Fibroblast of skin of right biceps (primary cell): ENCODE measurements around the gene NFU1.
"Not testable (repeated sequence)": the region's sequence is repeated elsewhere in the genome, so short reads cannot be mapped to it uniquely, and the experiment has no call there.

Source experiments
- DNase-seq: peaks from one replicate; pipeline ENCODE4 v3.0.0-alpha.2; 2013

NFU1 gene

GRCh38 chr2:69386360-69386759 lies 50.9 kb downstream of the NFU1 start:
- no peak for DNase-seq

GRCh38 chr2:69385443-69386151 lies 51.6 kb downstream of the NFU1 start:
- DNase-seq, result peak; percentile 65

DNA sequence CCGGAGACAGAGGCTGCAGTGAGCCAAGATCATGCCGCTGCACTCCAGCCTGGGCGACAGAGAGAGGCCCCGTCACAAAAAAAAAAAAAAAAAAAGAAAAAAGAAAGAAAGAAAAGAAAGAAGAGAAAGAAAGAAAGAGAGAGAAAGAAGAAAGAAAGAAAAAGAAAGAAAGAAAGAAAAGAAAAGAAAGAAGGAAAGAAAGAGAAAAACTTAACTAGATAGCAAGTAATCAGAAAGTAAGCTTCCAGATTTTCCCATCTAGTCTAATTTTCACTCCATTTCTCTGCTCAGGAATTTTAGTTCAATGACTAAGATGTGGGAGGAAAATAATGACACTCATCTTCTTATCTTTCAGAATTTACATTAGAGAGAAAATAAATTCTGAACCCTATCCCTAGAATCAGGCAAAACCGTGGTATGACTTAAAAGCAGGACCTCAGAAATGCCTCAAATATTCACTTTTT lies 52.6 kb downstream of the NFU1 start:
- DNase-seq, result peak; percentile 34

- no peak for DNase-seq
Measured at GRCh38 chr2:69383176-69383812, 53.9 kb downstream of the NFU1 start.

DNA sequence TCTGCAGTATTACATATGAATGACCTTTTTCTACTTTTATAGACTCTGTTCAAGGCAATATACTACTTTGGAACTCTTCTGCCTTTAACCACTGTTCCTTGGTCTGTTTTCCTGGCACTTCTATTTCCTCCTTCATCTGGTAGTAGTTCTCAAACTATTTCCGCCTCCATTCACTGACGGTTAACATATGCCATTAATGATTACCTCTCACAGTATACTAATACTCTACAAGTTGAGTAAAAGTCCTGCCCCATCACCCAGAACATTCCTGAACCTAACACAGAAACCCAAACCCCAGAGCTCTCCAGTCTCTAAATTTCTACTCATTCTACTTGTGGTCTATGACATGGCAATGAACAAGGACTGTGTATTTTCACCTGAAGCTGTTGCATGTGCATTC lies 54.7 kb downstream of the NFU1 start:
- no peak for DNase-seq

DNA sequence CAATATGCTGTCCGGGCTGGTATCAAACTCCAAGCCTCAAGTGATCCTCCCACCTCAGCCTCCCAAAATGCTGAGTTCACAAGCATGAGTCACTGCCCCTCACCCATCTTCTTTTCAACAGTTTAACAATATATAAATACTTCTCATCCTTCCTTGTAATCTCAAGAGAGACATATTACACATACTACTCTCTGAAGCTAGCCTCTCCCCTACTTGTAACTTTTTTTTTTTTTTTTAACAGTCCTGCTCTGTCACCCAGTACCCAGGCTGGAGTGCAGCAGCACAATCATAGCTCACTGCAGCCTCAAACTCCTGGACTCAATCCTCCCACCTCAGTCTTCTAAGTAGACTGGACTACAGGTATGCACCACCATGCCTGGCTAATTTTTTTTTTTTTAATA lies 55.9 kb downstream of the NFU1 start:
- DNase-seq, result peak; percentile 74

DNA sequence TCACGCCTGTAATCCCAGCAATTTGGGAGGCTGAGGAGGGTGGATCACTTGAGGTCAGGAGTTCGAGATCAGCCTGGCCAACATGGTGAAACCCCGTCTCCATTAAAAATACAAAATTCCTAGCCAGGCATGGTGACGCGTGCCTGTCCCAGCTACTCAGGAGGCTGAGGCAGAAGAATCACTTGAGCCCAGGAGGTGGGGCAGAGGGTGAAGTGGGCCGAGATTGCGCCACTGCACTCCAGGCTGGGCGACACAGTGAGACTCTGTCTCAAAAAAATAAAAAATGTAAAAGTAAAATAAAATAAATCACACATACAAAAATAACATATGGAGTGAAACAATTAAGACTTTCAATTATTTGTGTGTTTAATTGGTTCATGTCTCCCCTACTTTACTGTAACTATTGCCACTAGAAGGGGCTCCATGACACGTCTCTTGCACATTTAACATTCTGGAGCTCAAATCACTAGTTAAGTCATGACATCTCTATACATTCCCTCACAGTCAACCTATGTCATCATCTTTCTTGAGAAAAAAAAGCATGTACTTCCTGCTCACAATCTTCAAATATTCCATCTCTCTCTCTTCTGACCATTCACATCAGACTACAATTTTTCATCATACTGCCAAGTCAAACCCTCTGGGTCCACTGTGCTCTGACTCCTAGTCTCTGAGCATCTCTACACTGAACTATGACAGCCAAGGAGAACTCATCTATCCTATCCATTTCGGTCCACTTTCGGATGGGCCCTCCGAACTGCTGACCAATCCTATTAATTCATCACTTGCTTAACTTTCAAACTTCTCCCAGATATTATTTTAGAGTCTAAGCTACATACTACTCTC lies 56.9 kb downstream of the NFU1 start:
- peak; percentile 45 for DNase-seq

- no peak for DNase-seq
Measured at GRCh38 chr2:69376403-69376802, 60.8 kb downstream of the NFU1 start.

GRCh38 chr2:69375494-69376353 lies 61.5 kb downstream of the NFU1 start:
- DNase-seq, result peak; percentile 26

- DNase-seq, result no peak
Measured at GRCh38 chr2:69372767-69373166, 64.5 kb downstream of the NFU1 start.

DNA sequence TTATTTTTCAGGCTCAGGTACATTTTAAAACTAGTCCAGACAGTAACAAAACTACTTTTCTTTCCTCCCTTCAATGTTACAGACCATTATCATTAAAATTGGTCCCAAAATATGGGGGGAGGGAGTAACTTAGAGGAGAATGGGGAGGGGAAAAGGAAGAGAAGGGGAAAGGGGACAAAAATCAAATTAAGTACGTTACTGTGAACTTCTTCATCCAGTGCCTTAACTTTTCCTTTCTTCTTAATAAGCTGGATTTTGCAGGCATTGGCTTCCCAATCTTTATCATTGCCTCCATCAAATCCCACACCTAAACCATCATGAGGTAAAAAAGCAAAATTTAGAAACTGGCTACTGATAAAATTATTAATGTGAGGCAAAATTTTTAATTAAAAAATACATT lies 67.4 kb downstream of the NFU1 start:
- no peak for DNase-seq

DNA sequence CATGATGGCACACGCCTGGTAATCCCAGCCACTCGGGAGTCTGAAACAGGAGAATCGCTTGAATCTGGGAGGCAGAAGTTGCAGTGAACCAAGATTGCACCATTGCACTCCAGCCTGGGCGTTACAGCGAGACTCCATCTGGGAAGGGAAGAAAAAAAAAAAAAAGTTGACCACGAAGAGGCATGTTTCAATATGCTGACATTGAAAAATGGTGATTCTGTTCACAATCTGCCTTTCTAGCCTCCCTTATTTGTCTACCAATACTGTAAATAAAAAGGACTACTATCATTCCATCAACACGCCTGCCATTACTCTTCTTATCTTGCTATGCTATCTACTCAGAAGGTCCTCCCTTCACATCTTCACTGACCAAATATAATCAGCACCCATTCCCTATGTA lies 68.6 kb downstream of the NFU1 start:
- DNase-seq, result no peak

DNA sequence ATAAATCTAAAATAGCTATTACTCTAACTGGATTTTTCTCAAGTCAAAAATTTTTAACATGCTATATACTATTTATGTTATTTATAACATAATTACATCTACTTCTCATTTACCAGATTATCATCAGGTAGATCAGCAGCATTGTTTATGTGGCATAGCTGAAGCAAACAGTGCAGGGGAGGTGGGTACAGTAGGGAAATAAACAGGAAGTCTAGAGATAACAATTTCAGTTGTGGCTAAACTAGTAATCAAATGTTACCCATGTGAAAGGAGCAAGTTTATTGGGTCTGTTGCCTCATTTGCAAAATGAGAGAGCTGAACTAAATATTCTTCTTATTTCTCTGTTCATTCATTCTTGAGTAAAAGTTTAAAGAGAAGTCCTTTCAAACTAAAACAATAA lies 77.9 kb downstream of the NFU1 start:
- no peak for DNase-seq

GRCh38 chr2:69358914-69359313 lies 78.3 kb downstream of the NFU1 start:
- DNase-seq, result no peak

DNA sequence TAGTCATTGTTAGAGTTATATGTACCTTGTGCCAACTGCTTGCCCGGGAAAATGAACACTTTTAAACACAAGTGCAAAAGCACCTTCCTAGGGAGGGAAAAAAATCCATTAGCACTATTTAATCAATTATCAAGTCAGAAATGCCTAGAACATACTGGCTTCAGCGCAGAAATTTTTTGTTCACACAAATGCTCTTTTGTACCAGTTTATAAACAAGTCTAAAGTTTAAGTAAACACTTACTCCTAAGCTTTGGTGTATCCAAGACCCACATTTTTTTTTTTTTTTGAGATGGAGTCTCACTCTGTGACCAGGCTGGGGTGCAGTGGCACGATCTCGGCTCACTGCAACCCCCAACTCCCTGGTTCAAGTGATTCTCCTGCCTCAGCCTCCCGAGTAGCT lies 80.8 kb downstream of the NFU1 start:
- no peak for DNase-seq

DNA sequence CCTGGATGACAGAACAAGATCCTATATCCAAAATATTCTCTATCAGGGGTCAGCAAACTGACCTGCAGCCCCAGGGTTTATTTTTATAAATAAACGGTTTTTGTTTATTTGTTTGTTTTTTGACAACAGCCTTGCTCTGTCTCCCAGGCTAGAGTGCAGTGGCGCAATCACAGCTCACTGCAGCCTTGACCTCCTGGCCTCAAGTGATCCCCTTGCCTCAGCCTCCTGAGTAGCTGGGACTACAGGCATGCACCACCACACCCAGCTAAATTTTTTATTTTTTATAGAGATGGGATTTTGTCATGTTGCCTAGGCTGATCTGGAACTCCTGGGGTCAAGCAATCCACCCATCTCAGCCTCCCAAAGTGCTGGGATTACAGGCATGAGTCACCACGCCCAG lies 82.3 kb downstream of the NFU1 start:
- not testable (repeated sequence) for DNase-seq

- no peak for DNase-seq
Measured at GRCh38 chr2:69353360-69353759, 83.9 kb downstream of the NFU1 start.

- no peak for DNase-seq
Measured at GRCh38 chr2:69348781-69349180, 88.5 kb downstream of the NFU1 start.
